NOMO-1 treated with dmso at 0.1 percent for 144 hours (cell line): ENCODE results near the gene TANK.
"Not testable (repeated sequence)": the region's sequence is repeated elsewhere in the genome, so short reads cannot be mapped to it uniquely, and the experiment has no call there.

Experiments
- DNase-seq: peaks from one replicate; lab custom pipeline; 2025; ENCODE audit not compliant: unreplicated experiment; lab: John Stamatoyannopoulos, UW

Gene TANK

GRCh38 chr2:161223139-161223732 lies 63.0 kb downstream of the TANK start:
- no peak for DNase-seq

GRCh38 chr2:161228511-161229240 lies 68.4 kb downstream of the TANK start:
- no peak for DNase-seq

GRCh38 chr2:161230959-161231358 lies 70.7 kb downstream of the TANK start:
- DNase-seq, result no peak

- no peak for DNase-seq
Observed at GRCh38 chr2:161232571-161232970, 72.3 kb downstream of the TANK start.

- no peak for DNase-seq
Observed at GRCh38 chr2:161233858-161234431, 73.7 kb downstream of the TANK start.

GRCh38 chr2:161234627-161235026 lies 74.4 kb downstream of the TANK start:
- no peak for DNase-seq

- no peak for DNase-seq
Observed at GRCh38 chr2:161237392-161238264, 77.4 kb downstream of the TANK start.

GRCh38 chr2:161238265-161238559 lies 78.0 kb downstream of the TANK start:
- DNase-seq, result no peak

- DNase-seq, result no peak
Observed at GRCh38 chr2:161238560-161239325, 78.5 kb downstream of the TANK start.

- DNase-seq, result no peak
Observed at GRCh38 chr2:161239326-161240109, 79.3 kb downstream of the TANK start.

- DNase-seq, result no peak
Observed at GRCh38 chr2:161241894-161242293, 81.7 kb downstream of the TANK start.

- DNase-seq, result no peak
Observed at GRCh38 chr2:161243312-161243711, 83.1 kb downstream of the TANK start.

GRCh38 chr2:161243905-161244304 lies 83.7 kb downstream of the TANK start:
- DNase-seq, result no peak

- DNase-seq, result not testable (repeated sequence)
Observed at GRCh38 chr2:161244387-161245260, 84.4 kb downstream of the TANK start.

- DNase-seq, result no peak
Observed at GRCh38 chr2:161245261-161245553, 85.0 kb downstream of the TANK start.

- DNase-seq, result no peak
Observed at GRCh38 chr2:161245671-161246070, 85.4 kb downstream of the TANK start.

- DNase-seq, result no peak
Observed at GRCh38 chr2:161246281-161246680, 86.1 kb downstream of the TANK start.

- DNase-seq, result no peak
Observed at GRCh38 chr2:161250864-161251436, 90.7 kb downstream of the TANK start.
